ENCODE measurements around the gene LOXL4.
A peak's percentile ranks its signal among the peaks of the same experiment; 100 is the strongest.

The LOXL4 gene

GRCh38 chr10:98263088-98263487, 4.9 kb downstream of the LOXL4 start:
- no peak for DNase-seq

DNA sequence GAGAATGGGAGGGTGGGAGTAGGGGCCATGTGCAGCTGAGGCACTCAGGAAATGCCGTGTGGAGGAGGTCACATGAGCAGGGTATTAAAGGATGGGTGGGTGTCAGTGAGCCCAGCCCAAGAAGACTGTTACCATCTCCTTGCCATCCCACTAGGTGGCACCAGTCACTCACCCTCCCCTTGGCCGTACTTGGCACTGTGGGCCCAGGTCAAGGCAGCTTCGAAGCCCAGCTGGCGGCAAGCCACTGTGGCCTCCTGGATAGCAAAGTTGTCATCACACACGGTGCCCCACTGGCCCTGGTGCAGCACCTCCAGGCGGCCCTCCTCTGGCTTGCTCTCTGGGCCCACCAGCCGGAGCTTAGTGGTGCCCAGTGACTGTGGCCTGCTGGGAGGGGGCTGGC, 5.4 kb downstream of the LOXL4 start:
- peak in 3 of 14 donors; percentile 14 to 28 (median 24) for DNase-seq

GRCh38 chr10:98261436-98262277, 6.3 kb downstream of the LOXL4 start:
- DNase-seq: no peak

DNA sequence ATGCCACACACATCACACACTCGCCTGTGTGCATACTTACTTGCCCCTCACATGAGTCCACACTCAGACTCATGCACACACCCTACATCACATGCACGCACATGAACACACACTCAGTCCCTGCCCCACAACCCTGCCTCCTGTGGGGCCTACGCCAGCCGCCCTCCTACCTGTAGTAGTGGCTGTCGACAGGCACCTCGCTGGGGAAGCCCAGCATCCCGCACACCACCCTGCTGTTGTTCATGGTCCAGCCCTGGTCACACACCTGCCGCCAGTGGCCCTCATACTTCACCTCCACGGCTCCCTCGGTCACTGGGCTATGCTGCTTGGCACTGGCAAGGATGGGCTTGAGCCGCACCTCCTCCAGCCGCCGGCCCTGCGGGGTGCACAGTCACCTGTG, 7.2 kb downstream of the LOXL4 start:
- no peak for DNase-seq

DNA sequence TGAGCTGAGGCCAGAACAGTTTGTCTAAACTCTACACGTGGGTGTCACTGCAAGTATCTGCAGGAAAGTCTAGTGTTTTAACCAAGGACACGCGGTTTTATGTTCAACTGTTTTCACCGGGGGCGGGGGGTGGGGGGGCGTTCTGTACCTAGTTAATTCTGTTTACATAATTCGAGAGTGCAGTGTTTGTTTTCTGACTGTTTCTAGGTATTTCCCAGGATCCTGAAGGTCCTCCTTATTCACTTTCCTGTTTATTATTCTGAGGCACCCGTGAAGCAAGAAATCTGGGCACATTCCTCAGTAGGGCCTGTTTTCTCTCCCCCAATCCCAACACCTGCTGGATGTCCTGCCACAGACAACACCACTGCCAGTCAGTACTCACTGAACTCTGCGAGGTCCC, 7.6 kb downstream of the LOXL4 start:
- no peak for DNase-seq

DNA sequence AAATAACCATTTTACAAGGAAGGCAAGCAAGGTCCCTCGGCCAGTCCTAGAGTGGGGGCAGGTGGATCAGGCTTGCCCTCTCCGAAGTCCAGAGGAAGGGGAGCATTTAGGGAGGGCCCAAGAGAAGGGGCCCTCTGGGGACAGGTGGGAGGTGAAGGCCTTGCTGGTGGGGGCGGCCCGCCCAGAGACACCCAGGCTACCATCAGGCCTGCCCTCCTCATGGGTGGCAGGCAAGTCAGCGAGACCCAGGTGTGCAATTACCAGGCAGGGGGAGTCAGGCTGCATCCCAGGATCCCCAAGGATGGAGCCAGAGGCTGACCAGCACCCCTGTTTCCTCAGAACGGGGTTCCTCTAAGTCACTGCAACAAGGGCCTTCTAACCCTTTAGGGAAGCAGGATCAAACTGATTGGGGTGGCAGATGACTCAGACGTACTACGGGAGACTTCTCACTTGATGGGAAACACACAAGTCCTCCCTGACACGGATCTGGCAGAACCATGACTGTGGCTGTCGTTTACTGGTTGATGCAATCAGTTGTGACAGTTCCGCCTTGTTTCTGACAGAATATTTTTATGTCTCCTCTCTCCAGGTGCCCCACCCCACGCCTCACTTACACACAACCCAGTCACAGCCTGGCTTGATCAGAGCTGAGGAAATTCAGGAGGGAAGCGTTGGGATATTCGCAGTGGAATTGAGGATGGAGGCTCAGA, 8.2 kb downstream of the LOXL4 start:
- no peak for DNase-seq

GRCh38 chr10:98258683-98259454, 9.1 kb downstream of the LOXL4 start:
- DNase-seq: no peak

DNA sequence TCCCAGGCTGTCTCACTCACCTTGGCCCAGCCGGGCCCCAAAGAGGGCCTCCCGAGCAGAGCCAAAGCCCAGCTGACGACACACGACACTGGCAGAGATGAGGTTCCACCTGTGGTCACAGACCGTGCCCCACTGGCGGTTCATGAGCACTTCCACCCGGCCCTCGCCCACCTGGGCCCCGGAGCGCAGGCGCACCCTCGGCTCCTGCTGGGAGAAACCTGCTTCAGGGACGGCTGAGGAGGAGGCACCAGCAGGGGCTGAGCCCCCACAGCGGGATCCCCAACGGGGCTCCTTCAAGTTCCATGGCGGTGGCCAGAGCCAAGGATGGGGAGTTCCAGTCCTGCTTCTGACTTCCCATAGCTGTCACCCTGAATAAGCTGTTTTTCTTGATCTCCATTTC, 10.0 kb downstream of the LOXL4 start:
- DNase-seq: no peak

- no peak for DNase-seq
These were observed 10.8 kb downstream of the LOXL4 start for GRCh38 chr10:98257198-98257597.

DNA sequence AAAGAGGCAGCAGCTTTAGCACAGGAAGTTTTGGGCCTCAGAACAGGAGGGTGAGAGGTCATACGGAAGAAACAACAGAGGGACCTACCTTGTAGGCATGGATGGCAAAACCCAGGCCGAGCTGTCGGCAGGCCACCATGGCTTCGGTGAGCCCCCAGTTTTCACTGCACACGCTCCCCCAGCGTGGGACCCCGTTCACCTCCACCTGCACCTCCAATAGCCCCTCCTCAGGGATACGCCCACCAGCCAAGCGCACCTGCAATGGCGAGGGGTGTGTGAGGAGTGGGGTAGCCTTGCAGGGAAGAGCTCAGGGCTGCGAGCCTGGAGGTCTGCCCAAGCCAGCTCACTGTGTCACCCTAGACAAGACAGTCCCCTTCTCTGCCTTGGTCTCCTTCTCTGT, 11.3 kb downstream of the LOXL4 start:
- DNase-seq: no peak

GRCh38 chr10:98255146-98255877, 12.7 kb downstream of the LOXL4 start:
- no peak for DNase-seq

- DNase-seq: peak in 1 of 14 donors; percentile 53
These were observed 13.6 kb downstream of the LOXL4 start for GRCh38 chr10:98254234-98254974.

GRCh38 chr10:98253499-98253898, 14.5 kb downstream of the LOXL4 start:
- peak in 1 of 14 donors; percentile 25 for DNase-seq

GRCh38 chr10:98252464-98252863, 15.5 kb downstream of the LOXL4 start:
- no peak for DNase-seq

GRCh38 chr10:98251399-98251798, 16.6 kb downstream of the LOXL4 start:
- no peak for DNase-seq

GRCh38 chr10:98249134-98249533, 18.9 kb downstream of the LOXL4 start:
- no peak for DNase-seq

DNA sequence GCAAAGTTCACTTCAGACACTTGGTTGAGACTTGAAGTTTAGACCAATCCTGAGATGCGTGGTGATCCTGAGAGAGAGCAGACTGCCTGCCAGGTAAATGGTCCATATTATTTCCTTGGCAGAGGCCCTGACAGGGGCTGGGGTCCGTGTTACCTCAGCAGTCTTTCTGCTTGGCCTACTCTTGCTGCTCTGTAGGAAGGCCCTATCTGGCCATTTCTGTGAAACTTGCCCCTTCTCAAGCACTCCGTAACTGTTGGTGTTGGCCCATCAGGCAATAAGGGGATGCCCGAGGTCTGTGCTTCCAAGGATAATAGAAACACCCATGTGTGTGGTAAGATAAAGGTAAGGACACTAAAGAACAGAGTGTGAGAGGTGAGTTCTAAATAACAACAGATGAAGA, 20.0 kb downstream of the LOXL4 start:
- no peak for DNase-seq

DNA sequence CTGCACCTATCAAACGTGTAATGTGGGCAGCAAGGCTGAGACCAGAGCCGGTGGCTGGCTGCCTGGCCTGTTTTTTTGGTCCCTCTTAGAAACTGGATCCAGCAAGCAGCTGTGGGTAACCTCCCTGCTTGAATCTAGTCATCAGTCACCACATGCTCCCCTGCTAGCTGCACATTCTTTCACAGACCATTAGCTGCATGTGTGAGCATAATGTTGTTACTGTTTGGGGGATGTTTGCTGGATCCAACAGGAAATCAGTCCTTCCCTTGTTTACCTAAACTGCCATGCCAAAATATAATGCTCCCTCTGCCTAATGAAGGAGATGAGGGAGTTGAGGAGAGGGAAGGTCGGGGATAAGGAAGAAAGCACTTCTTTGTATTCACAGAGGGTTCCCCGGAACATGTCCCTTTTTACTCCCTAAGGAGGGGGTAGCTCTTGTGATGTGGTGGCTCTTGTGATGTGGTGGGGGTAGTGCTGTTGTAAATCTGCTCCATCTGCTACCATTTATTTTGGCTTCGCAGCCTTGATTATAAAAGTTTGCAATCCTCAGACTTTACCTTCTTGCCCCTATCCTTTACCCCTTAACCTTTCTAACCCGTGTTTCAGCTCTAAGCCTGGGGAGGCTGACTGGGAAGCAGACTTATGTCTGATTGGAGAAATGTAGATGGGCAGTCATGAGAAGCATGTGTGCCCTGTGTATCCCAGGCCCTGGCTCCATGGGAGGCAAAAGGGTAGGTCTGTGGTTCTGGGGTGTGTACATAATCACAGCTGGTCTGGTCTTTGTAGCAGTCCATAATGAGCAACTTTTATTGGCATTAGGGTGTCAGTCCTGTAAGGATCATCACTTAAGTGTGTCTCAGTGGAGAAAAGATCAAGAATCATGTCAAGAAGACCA, 20.8 kb downstream of the LOXL4 start:
- no peak for DNase-seq

DNA sequence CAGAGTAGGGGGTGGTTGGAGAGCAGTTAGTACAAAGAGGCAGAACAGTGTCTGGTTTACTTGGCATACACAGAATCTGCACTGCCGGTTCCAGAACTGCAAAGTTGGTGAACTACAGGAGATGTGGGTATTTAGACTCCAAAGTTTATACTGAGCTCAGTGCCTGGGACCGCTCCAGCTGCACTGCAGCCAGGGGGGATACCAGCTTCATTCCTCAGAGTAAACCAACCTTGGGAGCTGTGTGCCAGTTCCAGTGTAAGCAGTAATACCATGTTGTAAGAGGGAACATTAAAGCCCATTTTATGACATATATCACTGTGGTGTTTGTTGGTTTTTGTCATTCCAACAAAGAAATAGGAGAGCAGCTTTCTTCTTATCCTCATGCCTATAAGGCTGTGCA, 23.4 kb downstream of the LOXL4 start:
- DNase-seq: no peak

DNA sequence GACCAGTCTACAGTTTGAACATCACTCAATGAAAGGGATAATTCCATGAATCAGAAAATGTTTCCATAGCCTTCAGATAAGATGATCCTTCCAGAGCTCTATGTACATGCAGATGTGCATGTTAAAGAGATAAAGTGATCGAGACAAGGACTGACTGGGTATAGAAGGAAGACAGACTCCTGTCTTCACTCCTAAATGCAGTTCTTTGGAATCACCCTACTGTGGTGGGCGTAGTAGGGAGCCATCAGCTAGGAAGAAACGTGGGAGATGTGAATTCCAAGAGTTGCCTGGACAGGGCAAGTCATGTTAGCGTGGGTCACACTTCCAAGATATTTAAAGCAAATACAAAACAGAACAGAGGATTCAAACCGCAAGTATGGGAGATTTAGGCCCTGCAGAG, 23.9 kb downstream of the LOXL4 start:
- DNase-seq: no peak

- DNase-seq: peak in 1 of 14 donors; percentile 9
These were observed 25.2 kb downstream of the LOXL4 start for GRCh38 chr10:98242823-98243222.
